GM12878 (cell line): Measurements from ENCODE around the gene PRKCE.

ENCODE experiments used
- BACH1 ChIP-seq: fragments of 450-650 bp; IDR thresholded peaks from 2 replicates; pipeline ENCODE4 v1.6.1; 2017; ENCODE audit warnings: mild to moderate bottlenecking, borderline replicate concordance
- CREM ChIP-seq: IDR thresholded peaks from 2 replicates; pipeline ENCODE4 v1.6.1; 2014; ENCODE audit warnings: antibody characterized with exemption, low read depth
- CTCF ChIP-seq, 3 experiments: IDR thresholded peaks in 2 of 3; conservative IDR thresholded peaks in 1 of 3; 2 replicates each; pipeline ENCODE4 v1.5.1; 2011; ENCODE audit warnings: low read depth in 3 of 3, low read length in 3 of 3, mild to moderate bottlenecking in 3 of 3, control low read depth in 2 of 3, moderate library complexity in 2 of 3, inconsistent platforms in 1 of 3, mixed read lengths in 1 of 3; ENCODE audit not compliant: control insufficient read depth in 2 of 3, insufficient read depth in 1 of 3; ENCODE audit errors: extremely low read depth in 1 of 3
- EZH2 ChIP-seq: IDR thresholded peaks from 2 replicates; pipeline ENCODE4 v1.6.1; 2012; ENCODE audit warnings: low read depth, mild to moderate bottlenecking, control low read depth, inconsistent platforms, low read length, borderline replicate concordance; ENCODE audit not compliant: control insufficient read depth
- GABPA ChIP-seq: IDR thresholded peaks from 2 replicates; pipeline ENCODE4 v1.6.1; 2014; ENCODE audit warnings: antibody characterized with exemption, low read depth, mild to moderate bottlenecking, inconsistent platforms
- MAX ChIP-seq: IDR thresholded peaks from 2 replicates; pipeline ENCODE4 v1.6.1; 2012; ENCODE audit warnings: low read depth, low read length, improper control_type of control experiment
- RAD51 ChIP-seq: fragments of 450-650 bp; IDR thresholded peaks from 2 replicates; pipeline ENCODE4 v1.6.1; 2016; ENCODE audit warnings: moderate library complexity, mild to moderate bottlenecking, inconsistent platforms
- RFX5 ChIP-seq: IDR thresholded peaks from 2 replicates; pipeline ENCODE4 v1.6.1; 2011; ENCODE audit warnings: low read depth, low read length, improper control_type of control experiment
- SP1 ChIP-seq: IDR thresholded peaks from one replicate; pipeline ENCODE4 v1.6.1; 2011; ENCODE audit warnings: low read depth, low read length
- SRF ChIP-seq, 2 experiments: IDR thresholded peaks; 2 replicates each; pipeline ENCODE4 v1.6.1; 2011; ENCODE audit warnings: low read depth in 2 of 2, low read length in 2 of 2, mild to moderate bottlenecking in 1 of 2, moderate library complexity in 1 of 2
- TARDBP ChIP-seq: IDR thresholded peaks from 2 replicates; pipeline ENCODE4 v1.6.1; 2016; ENCODE audit warnings: borderline replicate concordance
- ZNF24 ChIP-seq: fragments of 450-650 bp; IDR thresholded peaks from 2 replicates; pipeline ENCODE4 v1.6.1; 2017; ENCODE audit warnings: antibody characterized with exemption, mild to moderate bottlenecking

- TF ChIP-seq EZH2 (no peak), MAX (no peak), GABPA (no peak), CTCF (IDR thresholded peaks at IDR 0.05 in 2 of 3, conservative IDR thresholded peaks at IDR 0.05 in 1 of 3; ENCODE audit: control insufficient read depth in 2 of 3, extremely low read depth in 1 of 3, insufficient read depth in 1 of 3, low read depth in 3 of 3, low read length in 3 of 3) (peak; percentile 4 to 61 (median 45); a peak in 3 of 6 replicates), RAD51 (no peak), SP1 (no peak), CREM (no peak), TARDBP (no peak), ZNF24 (0 out of 2 replicates have a peak, but pooled peaks have one; percentile 5), RFX5 (no peak), SRF (IDR thresholded peaks at IDR 0.05; ENCODE audit: low read depth in 2 of 2, low read length in 2 of 2) (no peak), BACH1 (peak; percentile 64; the same call in 1 of the 2 replicates)
Measured at GRCh38 chr2:46230115-46230571, 578.7 kb downstream of the PRKCE start.
